ENCODE data around the gene OR2T1. TPM values are rescaled to one million over a fixed set of nuclear protein-coding genes. Genes with fewer than 3 reads are reported as not detected.
A peak's percentile ranks its signal among the peaks of the same experiment; 100 is the strongest.

The OR2T1 gene
- total RNA-seq, 2 experiments from 2014 or later, result not detected

- no peak for ATAC-seq (ENCODE audit: poor library complexity)
- no peaks in the 10 kb centered on the region for H3K36me3 ChIP-seq (ENCODE audit: insufficient read depth, low read length)
- H3K4me1 ChIP-seq (ENCODE audit: insufficient read depth, low read length), result no peaks in the 10 kb centered on the region
- H3K9me3 Mint-ChIP-seq, result no peaks in the 10 kb centered on the region
- intact Hi-C loops (cut with DNase I, micrococcal nuclease), result no loop called here
- H3K4me1 Mint-ChIP-seq (ENCODE audit: low read depth), result no peaks in the 10 kb centered on the region
- no peak overlapping the region for H3K27ac ChIP-seq (ENCODE audit: low read depth in 1 of 2, low read length in 2 of 2)
- H3K4me3 Mint-ChIP-seq, result no peak overlapping the region
- POLR2A ChIA-PET, result no interaction called here
- TF ChIP-seq, protein P1, sequence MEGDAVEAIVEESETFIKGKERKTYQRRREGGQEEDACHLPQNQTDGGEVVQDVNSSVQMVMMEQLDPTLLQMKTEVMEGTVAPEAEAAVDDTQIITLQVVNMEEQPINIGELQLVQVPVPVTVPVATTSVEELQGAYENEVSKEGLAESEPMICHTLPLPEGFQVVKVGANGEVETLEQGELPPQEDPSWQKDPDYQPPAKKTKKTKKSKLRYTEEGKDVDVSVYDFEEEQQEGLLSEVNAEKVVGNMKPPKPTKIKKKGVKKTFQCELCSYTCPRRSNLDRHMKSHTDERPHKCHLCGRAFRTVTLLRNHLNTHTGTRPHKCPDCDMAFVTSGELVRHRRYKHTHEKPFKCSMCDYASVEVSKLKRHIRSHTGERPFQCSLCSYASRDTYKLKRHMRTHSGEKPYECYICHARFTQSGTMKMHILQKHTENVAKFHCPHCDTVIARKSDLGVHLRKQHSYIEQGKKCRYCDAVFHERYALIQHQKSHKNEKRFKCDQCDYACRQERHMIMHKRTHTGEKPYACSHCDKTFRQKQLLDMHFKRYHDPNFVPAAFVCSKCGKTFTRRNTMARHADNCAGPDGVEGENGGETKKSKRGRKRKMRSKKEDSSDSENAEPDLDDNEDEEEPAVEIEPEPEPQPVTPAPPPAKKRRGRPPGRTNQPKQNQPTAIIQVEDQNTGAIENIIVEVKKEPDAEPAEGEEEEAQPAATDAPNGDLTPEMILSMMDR (IDR thresholded peaks at IDR 0.05), result no peak
- H3K27me3 ChIP-seq (ENCODE audit: control insufficient read depth in 1 of 2, insufficient read depth in 2 of 2, low read length in 2 of 2), result peaks cover 2 to 5% of the 10 kb centered on the region in 2 experiments
- no peaks in the 10 kb centered on the region for H3K36me3 Mint-ChIP-seq (ENCODE audit: low read depth)
- no peak overlapping the region for H3K4me3 ChIP-seq (ENCODE audit: low read length)
- H3K9me3 ChIP-seq (ENCODE audit: control insufficient read depth in 1 of 2, insufficient read depth in 1 of 2, low read length in 2 of 2), result no peaks in the 10 kb centered on the region
- no peak overlapping the region for H3K27ac Mint-ChIP-seq
- H3K27me3 Mint-ChIP-seq, result peaks cover 19% of the 10 kb centered on the region
- CTCF ChIA-PET, result no interaction called here
- DNase-seq, result no peak
Measured at GRCh38 chr1:248388426-248388825, 14.4 kb upstream of the OR2T1 start.

- Mint-ChIP-seq H3K27ac (no peak overlapping the region), H3K9me3 (peaks cover 5% of the 10 kb centered on the region), H3K27me3 (peaks cover 13% of the 10 kb centered on the region), H3K4me3 (no peak overlapping the region), H3K4me1 (ENCODE audit: low read depth) (no peaks in the 10 kb centered on the region), H3K36me3 (ENCODE audit: low read depth) (no peaks in the 10 kb centered on the region)
- TF ChIP-seq, protein P1 (IDR thresholded peaks at IDR 0.05), result no peak
- ATAC-seq (ENCODE audit: poor library complexity) (no peak), DNase-seq (no peak)
- intact Hi-C loops (cut with DNase I, micrococcal nuclease), result no loop called here
- ChIA-PET CTCF (no interaction called here), POLR2A (no interaction called here)
- Histone ChIP-seq H3K27ac (ENCODE audit: low read depth in 1 of 2, low read length in 2 of 2) (no peak overlapping the region), H3K4me3 (ENCODE audit: low read length) (no peak overlapping the region), H3K9me3 (ENCODE audit: control insufficient read depth in 1 of 2, insufficient read depth in 1 of 2, low read length in 2 of 2) (no peaks in the 10 kb centered on the region), H3K4me1 (ENCODE audit: insufficient read depth, low read length) (no peaks in the 10 kb centered on the region), H3K27me3 (ENCODE audit: control insufficient read depth in 1 of 2, insufficient read depth in 2 of 2, low read length in 2 of 2) (peaks cover 2 to 5% of the 10 kb centered on the region in 2 experiments), H3K36me3 (ENCODE audit: insufficient read depth, low read length) (no peaks in the 10 kb centered on the region)
Measured at GRCh38 chr1:248393050-248393449, 9.8 kb upstream of the OR2T1 start.

GRCh38 chr1:248404024-248404423 lies 1.2 kb downstream of the OR2T1 start:
- ChIA-PET POLR2A (no interaction called here), CTCF (interaction anchor here (1.8 kb wide), 1 partner anchor 403 kb away, joined by 5 read pairs; no protein-coding TSS in a partner anchor)
- no peak overlapping the region for H3K27ac ChIP-seq (ENCODE audit: low read depth in 1 of 2, low read length in 2 of 2)
- TF ChIP-seq, protein P1 (IDR thresholded peaks at IDR 0.05), result no peak
- no peaks in the 10 kb centered on the region for H3K36me3 ChIP-seq (ENCODE audit: insufficient read depth, low read length)
- no peak overlapping the region for H3K4me3 ChIP-seq (ENCODE audit: low read length)
- H3K9me3 Mint-ChIP-seq, result no peaks in the 10 kb centered on the region
- H3K4me1 Mint-ChIP-seq (ENCODE audit: low read depth), result no peaks in the 10 kb centered on the region
- H3K9me3 ChIP-seq (ENCODE audit: control insufficient read depth in 1 of 2, insufficient read depth in 1 of 2, low read length in 2 of 2), result no peaks in the 10 kb centered on the region
- H3K27me3 Mint-ChIP-seq, result no peaks in the 10 kb centered on the region
- intact Hi-C loops (cut with DNase I, micrococcal nuclease), result loop anchor here (5.0 kb wide), 1 partner anchor 403 kb away; no protein-coding TSS in a partner anchor
- H3K4me3 Mint-ChIP-seq, result no peak overlapping the region
- no peak overlapping the region for H3K27ac Mint-ChIP-seq
- no peaks in the 10 kb centered on the region for H3K4me1 ChIP-seq (ENCODE audit: insufficient read depth, low read length)
- ATAC-seq (ENCODE audit: poor library complexity), result no peak
- DNase-seq, result peak in 3 of 14 experiments; percentile 11 to 37 (median 15)
- H3K27me3 ChIP-seq (ENCODE audit: control insufficient read depth in 1 of 2, insufficient read depth in 2 of 2, low read length in 2 of 2), result no peaks in the 10 kb centered on the region
- no peaks in the 10 kb centered on the region for H3K36me3 Mint-ChIP-seq (ENCODE audit: low read depth)

Measured in CD4-positive, alpha-beta T cell (primary cell).